Right ventricle myocardium superior (tissue), 1 donor: ENCODE results near the gene GPD2. TPM values are rescaled to one million over a fixed set of nuclear protein-coding genes. Genes with fewer than 3 reads are reported as not detected.

ENCODE experiments used
- ATAC-seq: fragments of 200-7000 bp; cut with Tn5 transposase; one replicate; pipeline ENCODE4 v1.9.1; 2020; ENCODE audit warnings: mild to moderate bottlenecking; ENCODE audit not compliant: poor library complexity
- DNase-seq: peaks from one replicate; pipeline ENCODE4 v3.0.0-alpha.2; 2020
- intact Hi-C: fragments of 100-400 bp; cut with DNase I; formaldehyde crosslinking; loops from one replicate; pipeline ENCODE4 v1.11.2; 2022
- total RNA-seq: library from RNA; stranded (reverse); fragmentation: NEBNext Ultra II Directional; extraction: Animal tissue kit (Norgen Biotek cat#: 25700); gene quantifications from one replicate; pipeline ENCODE4 v1.2.1, GENCODE V29; 2021
- donor health status: DM: no; HTN: yes; CAD: no; lungs with severe emphysema.

GPD2 gene
- total RNA-seq, 1 donor from 2014 or later, result 15.8 TPM

DNA sequence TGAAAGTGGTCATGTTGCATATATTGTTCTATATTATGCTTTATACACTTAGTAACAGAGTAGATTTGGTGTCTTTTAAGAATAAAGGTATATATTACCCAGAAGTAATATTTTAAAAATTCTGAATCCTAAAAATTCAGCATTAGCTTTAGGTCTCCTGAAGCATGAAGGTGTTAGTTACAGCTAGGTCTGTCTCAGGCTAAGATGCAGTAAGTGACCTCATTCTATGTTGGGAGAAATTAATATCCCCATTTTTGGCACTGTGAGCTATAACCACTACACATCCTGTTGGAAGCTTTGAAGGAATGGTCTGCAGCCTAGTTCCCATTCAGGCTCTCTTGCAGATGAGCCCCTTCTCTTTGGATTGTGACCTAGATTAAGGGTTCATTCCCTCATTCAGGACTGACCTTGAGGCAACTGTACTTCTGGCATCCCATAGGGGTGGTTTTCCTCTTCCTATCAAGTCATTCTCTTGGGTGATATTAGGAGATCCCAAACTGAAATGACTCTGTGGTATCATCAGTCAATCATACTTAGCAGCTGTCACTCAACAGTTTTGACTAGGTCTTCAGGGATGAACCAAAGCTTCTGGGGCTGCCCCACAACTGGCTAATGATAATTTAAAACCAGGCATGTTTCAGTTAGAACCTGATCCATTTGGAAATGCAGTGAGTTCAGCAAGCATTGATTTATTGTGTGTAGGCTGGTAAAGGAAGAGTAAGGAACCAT lies 117.7 kb downstream of the GPD2 start:
- DNase-seq (no peak), ATAC-seq (no peak)
- intact Hi-C loops, result no loop called here

DNA sequence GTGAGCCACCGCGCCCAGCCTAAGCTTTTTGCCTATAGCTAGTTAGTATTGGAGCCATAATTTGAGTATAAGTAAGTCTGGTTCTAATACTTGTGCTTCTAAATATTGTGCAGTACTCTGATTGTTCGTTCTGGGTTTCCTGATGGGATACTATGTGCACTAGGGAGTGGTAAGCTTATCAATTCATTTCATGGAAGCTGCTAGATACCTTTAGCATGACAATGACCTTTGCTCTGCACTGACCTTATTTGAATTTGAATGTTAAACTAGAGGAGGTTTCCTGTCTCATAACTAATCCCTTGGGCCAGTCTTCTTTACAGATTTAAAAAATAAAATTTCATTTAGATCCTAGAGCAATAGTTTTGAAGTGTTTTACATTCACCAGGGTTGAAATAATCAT lies 125.1 kb downstream of the GPD2 start:
- intact Hi-C loops, result no loop called here
- no peak for ATAC-seq
- DNase-seq, result no peak

DNA sequence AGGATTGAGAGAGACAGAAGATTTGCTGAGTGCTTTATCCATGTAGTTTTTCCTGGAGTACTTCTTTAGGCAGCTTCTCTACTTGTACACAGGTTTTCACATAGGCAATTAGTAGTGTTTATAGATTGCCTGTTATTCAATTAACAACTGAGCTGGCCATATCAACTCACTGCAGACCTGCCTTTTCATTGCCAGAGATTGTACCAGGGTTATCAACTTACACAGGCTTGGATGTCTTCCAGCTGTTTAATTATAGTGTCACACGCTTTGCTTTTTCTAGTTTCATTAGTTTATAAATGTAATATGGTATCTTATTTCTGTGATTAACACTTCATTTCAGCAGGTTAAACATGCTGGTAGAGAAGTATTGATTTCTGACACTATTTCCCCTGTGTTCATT lies 125.9 kb downstream of the GPD2 start:
- peak; percentile 75 for ATAC-seq
- DNase-seq, result no peak
- intact Hi-C loops, result no loop called here

DNA sequence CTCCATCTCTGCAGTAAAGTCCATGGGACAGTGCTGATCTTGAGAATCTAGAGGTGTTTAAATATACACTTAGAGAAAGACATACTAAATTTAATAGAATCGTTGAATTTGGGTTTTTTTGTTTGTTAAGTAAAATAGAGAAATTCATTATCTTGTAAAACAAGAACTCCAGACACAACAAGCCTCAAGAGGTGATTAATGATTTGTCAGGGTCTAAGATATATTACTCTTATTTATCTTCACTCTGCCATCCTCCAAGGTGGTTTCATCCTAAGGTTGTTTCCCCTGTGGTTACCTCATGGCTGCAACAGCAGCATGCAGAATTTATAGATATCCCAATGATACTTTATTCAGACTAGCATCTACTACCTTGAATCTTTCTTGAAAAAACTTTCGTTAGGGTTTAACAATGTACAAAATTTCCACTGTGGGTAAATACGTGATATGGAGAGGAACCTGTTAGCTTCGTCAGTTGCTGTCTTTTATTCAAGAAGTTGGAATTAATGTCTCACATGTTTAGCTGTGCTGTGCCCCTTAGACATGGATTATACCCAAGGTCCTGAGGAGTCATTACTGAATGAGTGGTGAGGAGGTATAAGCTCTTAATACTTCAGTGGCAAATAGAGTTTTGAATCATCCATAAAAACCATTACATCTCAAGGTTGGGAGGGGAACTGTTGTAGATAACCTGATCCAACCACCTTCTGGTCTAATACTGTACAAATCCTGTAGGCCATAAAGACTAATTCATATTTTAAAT lies 128.0 kb downstream of the GPD2 start:
- DNase-seq (no peak), ATAC-seq (no peak)
- intact Hi-C loops, result no loop called here

DNA sequence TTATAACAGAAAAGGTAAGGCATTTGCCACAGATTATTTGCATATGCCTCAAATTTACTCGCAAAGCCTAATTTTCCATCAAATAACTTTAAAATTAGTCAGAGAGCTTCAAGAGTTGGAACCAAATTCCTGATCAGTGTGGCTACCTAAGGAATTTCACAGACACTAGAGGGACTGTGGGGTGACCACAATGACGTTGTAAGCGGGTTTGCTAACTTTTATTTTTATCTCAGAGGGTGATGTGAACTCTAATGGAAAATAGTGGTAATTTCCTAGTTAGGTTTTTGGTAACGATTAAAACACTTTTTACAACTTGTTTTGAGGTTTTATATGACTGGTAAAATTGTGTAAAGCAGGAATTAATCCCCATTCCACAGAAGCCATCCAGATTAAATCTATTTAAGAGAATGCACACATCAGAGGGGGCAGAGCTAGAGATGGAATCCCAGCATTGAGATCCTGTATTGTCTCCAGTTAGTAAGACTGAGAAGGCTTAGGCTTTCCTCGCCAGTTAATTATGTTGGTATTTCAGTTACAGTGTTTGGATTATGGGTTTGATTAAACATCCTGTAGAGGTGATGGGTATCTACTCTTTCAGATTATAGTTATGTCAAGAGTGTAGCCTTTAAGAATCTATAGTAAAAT lies 129.0 kb downstream of the GPD2 start:
- ATAC-seq (no peak), DNase-seq (no peak)
- intact Hi-C loops, result no loop called here

DNA sequence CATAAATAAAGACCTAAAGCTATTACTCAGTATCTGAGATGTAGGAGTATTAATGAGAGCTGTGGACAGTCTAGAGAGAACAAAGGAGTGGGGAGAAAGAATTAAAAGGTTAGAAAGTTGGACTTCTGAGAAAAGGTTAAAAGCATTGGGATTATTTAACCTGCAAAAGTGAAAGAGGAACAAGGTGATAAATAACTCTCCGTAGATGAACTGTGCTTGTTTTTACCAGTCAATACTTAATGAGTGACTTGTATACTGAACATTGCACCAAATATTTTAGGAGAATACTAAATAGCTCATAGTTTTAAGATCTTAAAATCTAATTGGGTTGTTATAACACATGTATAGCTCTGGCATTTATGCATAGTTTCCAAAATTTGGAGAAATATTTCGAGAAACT lies 137.5 kb downstream of the GPD2 start:
- ATAC-seq (no peak), DNase-seq (no peak)
- intact Hi-C loops, result no loop called here

DNA sequence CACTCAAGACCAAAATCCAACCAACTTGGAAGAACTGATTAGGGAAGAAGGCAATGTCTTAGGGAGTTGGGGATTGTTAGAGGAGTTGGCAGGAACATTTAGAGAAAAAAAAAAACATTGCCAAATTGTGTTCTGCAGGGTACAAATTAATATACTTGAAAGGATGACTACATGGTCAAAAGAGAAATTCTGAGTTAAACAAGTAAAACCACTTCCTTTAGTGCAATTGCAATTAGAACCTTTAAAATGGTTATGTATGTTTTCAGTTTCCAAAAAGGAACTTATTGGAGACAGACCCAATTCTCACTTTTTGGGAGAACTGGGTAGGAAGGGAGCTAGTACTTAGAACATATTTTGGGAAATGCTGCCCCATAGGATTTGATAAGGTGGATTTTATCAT lies 137.9 kb downstream of the GPD2 start:
- no peak for DNase-seq
- intact Hi-C loops, result no loop called here
- ATAC-seq, result no peak

DNA sequence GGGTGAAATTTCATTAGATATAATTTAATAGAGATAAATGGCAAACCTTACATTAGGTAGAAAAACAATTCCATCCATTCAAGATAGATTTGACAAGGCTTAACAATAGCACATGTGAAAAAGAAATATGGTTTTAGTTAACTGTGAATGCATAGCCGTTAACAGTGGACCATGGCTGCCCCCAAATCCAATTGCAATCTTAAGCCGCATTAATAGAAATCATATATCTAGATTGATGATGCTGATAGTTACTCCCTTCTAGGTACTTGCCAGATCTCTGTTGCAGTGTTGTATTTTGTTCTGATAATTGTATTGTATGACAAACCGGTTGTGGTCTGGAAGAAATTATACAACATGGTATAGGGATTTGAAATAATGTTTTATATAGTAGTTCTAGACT lies 139.8 kb downstream of the GPD2 start:
- intact Hi-C loops, result no loop called here
- DNase-seq (no peak), ATAC-seq (no peak)

DNA sequence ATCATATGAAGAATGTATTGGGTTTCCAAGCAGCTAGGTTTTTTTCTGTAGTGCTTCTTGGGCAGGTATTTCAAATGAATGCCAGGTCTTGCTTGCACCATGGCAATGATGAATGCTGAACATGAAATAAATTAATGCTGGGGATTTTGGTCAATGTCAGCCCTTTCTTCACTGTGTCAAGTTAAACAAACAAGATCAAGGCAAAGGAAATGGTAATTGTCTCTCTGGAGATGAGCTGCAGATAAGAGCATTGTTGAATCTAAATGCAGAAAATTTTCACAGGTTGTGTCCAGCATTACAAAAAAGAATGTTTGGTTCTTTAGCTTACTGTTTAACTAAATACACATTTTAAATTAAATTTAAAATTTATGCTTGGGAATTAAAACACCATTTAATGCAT lies 144.3 kb downstream of the GPD2 start:
- intact Hi-C loops, result loop anchor here (10.0 kb wide), 1 partner anchor 386 kb away; no protein-coding TSS in a partner anchor

DNA sequence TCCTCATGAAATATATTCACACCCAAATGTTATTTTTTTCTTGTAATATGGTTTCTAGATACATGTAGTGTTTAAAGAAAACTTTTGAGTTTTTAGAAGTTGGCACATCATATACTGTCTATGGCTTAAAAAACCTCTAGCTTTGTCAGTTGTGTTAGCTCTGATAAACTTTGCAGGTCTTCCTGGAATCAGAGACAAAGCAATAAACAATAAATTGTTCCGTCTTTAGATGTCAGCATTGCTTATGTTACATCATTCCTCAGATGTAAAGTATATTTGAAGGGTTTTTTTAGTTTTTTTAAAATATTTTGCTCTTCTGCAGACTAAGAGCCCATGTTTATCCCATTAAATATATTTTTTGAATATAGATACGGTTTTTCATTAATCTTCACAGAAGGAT lies 145.1 kb downstream of the GPD2 start:
- DNase-seq (no peak), ATAC-seq (no peak)
- intact Hi-C loops, result loop anchor here (10.0 kb wide), 1 partner anchor 386 kb away; no protein-coding TSS in a partner anchor

More for the DNA sequence above, 144.3 kb downstream of the GPD2 start:
- DNase-seq (no peak), ATAC-seq (no peak)

DNA sequence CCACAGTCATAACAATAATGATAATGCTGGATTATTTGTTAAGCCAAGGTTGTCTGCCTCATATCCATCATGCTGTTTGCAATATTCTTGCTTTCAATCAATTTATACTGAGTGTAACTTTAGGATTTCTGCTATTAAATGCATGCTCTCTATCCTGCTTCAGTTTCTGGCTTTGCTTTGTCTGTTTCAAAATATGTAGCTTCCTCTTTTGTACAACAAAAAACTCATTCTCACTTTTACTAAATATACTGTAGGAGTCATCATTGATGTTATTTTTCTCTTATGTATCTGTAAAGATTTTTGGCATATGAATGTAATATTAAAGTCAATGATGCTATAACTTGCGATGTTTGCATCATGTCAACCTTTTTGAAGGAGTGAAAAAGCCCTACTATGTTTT lies 149.3 kb downstream of the GPD2 start:
- no peak for ATAC-seq
- no peak for DNase-seq
- intact Hi-C loops, result loop anchor here (10.0 kb wide), 1 partner anchor 391 kb away; no protein-coding TSS in a partner anchor

DNA sequence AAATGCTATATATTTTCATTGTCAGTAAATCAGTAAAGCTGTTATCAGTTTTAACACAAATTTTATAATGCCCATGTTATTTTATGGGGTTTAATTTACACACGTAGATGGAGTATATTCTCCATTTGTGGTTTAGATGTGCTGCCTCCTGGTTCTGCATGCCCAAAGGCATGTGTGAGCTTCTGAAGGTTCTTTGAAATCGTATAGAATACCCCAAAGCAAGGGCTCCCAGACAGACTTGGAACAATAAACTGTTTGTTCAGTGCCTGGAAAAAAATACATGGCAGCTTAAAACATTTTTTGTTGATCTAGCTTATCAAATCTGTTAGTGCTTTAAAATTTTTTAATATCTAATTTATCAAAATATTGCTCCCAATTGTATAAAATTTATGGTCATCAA lies 150.4 kb downstream of the GPD2 start:
- intact Hi-C loops, result loop anchor here (10.0 kb wide), 1 partner anchor 392 kb away; no protein-coding TSS in a partner anchor
- ATAC-seq, result no peak

DNA sequence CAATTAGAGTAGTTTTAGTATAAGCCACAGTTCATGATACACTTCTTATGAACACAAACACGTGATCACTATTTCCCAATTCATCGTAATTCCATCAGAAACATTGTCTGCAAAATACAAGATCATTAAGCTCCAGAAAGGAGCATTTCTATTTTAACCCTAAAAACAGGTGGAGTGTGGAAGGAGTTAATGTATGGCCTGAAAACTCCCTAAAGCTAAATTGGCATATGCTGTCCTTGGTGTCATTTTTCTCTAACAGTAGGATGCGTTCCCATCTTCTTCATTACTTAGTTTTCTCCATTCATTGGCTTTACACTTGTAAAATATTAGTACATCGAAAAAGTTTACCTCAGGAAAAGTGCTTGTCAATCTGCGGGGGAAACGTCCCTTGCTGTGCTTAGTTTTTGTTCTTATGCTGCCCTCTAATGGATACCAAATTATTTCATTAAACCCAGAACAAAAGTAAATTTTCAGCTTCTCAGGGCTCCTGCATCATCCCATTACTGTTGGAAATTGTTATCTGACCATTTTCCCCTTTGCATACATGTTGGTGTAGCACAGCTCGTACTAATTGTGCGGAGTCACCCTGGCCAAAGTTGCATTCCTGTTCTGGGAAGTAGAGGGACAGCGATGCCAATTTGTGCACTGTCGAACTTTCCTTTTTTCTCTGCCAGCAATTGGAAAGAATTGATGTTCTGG lies 153.4 kb downstream of the GPD2 start:
- DNase-seq (no peak), ATAC-seq (peak; percentile 72)
- intact Hi-C loops, result loop anchor here (10.0 kb wide), 1 partner anchor 395 kb away; no protein-coding TSS in a partner anchor

More for the DNA sequence above, 150.4 kb downstream of the GPD2 start:
- no peak for DNase-seq

DNA sequence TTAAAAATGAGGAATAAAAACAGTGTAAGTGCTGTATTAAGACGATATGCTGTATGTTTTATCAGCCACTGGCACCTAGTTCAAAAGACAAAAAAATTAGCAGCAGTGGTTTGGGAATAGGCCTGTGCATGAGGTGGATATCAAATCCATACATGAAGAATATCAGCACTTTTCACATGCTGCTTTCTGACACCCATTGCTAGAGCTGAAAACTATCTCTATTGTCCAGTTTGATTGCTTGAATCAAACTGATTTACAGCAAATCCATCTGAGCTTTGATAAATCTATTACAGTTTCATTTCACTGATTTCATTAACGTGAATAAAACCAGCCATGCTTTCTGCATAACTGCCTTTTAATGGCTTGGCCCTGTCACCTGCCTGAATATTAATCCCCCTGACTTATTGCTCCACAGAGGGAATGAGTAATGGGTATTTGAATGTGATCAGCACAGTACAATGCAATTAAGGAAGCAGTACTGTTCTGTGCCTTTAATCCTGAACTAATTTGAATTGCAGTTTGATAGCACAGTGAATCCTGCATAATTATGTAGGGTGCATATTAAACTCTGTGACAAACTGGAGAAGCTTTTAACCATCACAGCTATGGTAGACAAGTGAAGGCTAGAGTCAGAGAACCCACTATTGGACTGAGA lies 154.0 kb downstream of the GPD2 start:
- DNase-seq (no peak), ATAC-seq (no peak)
- intact Hi-C loops, result no loop called here

DNA sequence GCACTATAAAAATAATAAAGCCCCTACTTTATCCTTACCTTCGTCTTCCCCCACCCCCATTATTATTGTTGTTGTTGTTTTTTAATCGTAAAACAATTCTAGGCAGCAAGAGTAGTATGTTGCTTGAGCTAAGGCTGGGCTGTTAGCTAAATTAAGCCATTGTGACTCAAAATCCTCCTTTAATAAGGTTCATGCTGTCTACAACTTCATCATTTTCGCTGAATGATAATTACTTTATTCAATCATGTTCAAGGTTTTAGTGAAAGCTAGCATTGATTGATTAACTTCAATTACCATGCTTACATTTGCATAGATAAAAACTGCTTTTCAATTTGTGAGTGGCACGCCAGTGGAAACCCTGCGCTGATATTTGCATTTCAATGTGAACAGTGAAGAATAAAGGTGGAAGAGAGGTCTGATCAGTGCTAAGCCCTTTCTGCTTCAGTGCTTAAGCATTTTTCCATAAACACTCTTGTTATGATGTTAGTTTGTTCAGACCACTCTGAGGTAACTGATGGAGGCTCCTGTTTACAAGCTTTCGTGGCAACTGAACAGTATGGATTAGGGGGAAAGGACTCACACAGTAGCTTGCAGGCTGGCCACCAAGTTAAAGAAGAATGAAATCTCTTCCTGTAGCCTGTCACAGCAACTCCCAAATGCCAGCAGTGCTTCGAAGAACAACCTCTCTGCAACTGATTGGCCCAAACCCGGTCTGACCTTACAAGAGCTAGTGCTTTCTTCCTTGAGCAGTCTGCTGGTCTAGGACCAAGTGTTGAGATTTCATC lies 156.8 kb downstream of the GPD2 start:
- DNase-seq (no peak), ATAC-seq (no peak)
- intact Hi-C loops, result no loop called here

DNA sequence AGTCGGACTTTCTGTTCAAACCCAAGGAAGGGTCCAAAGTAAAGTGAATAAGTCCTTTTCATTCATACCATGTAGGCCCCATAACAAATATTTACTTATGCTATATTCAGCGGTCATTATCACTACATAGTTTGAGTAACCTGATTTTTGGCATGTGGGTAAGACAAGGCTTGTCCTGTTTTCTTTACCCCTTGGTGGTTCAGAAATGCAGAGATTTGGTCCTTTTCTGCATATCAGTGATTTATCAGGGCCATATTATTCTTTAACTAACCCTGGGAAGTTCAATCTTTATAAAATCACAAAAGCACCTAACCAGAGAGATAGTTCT lies 157.4 kb downstream of the GPD2 start:
- ATAC-seq (no peak), DNase-seq (no peak)
- intact Hi-C loops, result no loop called here

DNA sequence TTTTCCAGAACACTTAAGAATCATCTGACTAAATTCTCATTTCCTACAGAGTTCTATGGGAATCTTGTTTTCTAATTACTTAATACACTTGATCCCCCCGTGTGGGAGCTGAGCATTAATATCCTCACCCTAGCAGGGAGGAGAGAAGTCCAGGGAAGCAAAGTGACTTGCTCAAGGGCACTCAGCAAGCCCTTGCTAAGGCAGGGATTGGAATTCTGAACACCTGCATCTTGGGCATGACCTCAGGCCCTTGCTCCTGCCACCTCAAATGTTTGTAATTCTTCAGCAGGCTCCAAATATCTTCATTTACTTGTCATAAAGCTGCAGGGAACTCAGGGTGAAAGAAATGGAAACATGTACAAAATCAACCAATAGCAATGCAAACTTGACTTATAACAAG lies 162.4 kb downstream of the GPD2 start:
- no peak for DNase-seq
- intact Hi-C loops, result no loop called here
- ATAC-seq, result no peak

DNA sequence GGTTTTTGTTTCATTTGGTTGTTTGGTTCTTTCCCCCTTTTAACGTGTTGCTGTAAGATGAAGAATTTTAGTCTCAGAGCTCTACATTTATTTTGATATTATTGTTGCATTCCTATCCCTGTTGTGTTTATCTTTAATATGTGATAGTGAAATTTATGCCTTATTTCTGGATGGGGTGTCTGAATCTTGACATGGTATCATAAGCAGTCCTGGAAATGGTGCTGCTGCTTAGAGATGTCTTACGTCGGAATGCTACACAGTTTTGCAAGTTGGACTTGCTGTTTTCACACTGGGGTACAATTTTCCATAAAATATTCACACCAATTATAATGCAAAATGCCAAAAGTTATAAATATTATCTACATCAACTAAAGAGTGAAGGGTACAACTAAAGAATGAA lies 164.0 kb downstream of the GPD2 start:
- intact Hi-C loops, result no loop called here
- no peak for DNase-seq
- ATAC-seq, result no peak
